Posterior cingulate gyrus (tissue), 11 donors: ENCODE results near the gene FZD1.

ENCODE experiments used
- DNase-seq, 10 donors: peaks; one replicate each; pipeline versions ENCODE4 v3.0.0 to v3.0.0-alpha.2; 2020 to 2021; ENCODE audit warnings: mixed read lengths in 3 of 10
- intact Hi-C: fragments of 100-400 bp; cut with DNase I; formaldehyde crosslinking; loops from one replicate; pipeline ENCODE4 v1.15.1; 2023

Gene FZD1

GRCh38 chr7:91264046-91264923 is at the start of gene FZD1:
Gene FZD1 (plus strand): TSS chr7:91264433. CDS start chr7:91264881, 448 bp downstream.
- peak; percentile 87 to 99 (median 93) for DNase-seq
- intact Hi-C loops: loop anchor here (5.0 kb wide), 1 partner anchor 177 kb away; no protein-coding TSS in a partner anchor

- DNase-seq: no peak
- intact Hi-C loops: no loop called here
Observed at GRCh38 chr7:91226411-91226810, 37.8 kb upstream of the FZD1 start.

- no peak for DNase-seq
- intact Hi-C loops: no loop called here
Observed at GRCh38 chr7:91228327-91228726, 35.9 kb upstream of the FZD1 start.

GRCh38 chr7:91228927-91229558 is 35.2 kb upstream of the FZD1 start:
- intact Hi-C loops: no loop called here
- DNase-seq: no peak

GRCh38 chr7:91230100-91230499 is 34.1 kb upstream of the FZD1 start:
- DNase-seq: no peak
- intact Hi-C loops: no loop called here

GRCh38 chr7:91230503-91230902 is 33.7 kb upstream of the FZD1 start:
- intact Hi-C loops: no loop called here
- DNase-seq: no peak

GRCh38 chr7:91233212-91233611 is 31.0 kb upstream of the FZD1 start:
- intact Hi-C loops: no loop called here
- DNase-seq: peak in 3 of 10 donors; percentile 12 to 51 (median 27)

GRCh38 chr7:91235211-91235832 is 28.9 kb upstream of the FZD1 start:
- no peak for DNase-seq
- intact Hi-C loops: no loop called here

- intact Hi-C loops: no loop called here
- no peak for DNase-seq
Observed at GRCh38 chr7:91239171-91239604, 25.0 kb upstream of the FZD1 start.

GRCh38 chr7:91239772-91240171 is 24.5 kb upstream of the FZD1 start:
- no peak for DNase-seq
- intact Hi-C loops: no loop called here

GRCh38 chr7:91240376-91240941 is 23.8 kb upstream of the FZD1 start:
- no peak for DNase-seq
- intact Hi-C loops: no loop called here

- DNase-seq: no peak
- intact Hi-C loops: no loop called here
Observed at GRCh38 chr7:91242097-91242844, 22.0 kb upstream of the FZD1 start.

GRCh38 chr7:91243591-91244301 is 20.5 kb upstream of the FZD1 start:
- intact Hi-C loops: no loop called here
- DNase-seq: no peak

GRCh38 chr7:91247500-91247899 is 16.7 kb upstream of the FZD1 start:
- no peak for DNase-seq
- intact Hi-C loops: no loop called here

- no peak for DNase-seq
- intact Hi-C loops: no loop called here
Observed at GRCh38 chr7:91248996-91249395, 15.2 kb upstream of the FZD1 start.

- intact Hi-C loops: no loop called here
Observed at GRCh38 chr7:91249506-91250233, 14.6 kb upstream of the FZD1 start.

GRCh38 chr7:91250706-91251105 is 13.5 kb upstream of the FZD1 start:
- intact Hi-C loops: no loop called here
- no peak for DNase-seq

More at GRCh38 chr7:91249506-91250233, 14.6 kb upstream of the FZD1 start:
- no peak for DNase-seq

- intact Hi-C loops: no loop called here
- DNase-seq: no peak
Observed at GRCh38 chr7:91251877-91252276, 12.4 kb upstream of the FZD1 start.
